ENCODE data around the gene LAMC3.

- TF ChIP-seq CTCF (IDR thresholded peaks at IDR 0.05; ENCODE audit: poor library complexity, severe bottlenecking) (no peak), EZH2 (IDR thresholded peaks at IDR 0.05; ENCODE audit: borderline replicate concordance, insufficient read depth, low read length, poor library complexity, severe bottlenecking) (no peak), POLR2AphosphoS5 (IDR thresholded peaks at IDR 0.05) (no peak), SMC3 (conservative IDR thresholded peaks at IDR 0.05; ENCODE audit: poor library complexity) (no peak), EP300 (conservative IDR thresholded peaks at IDR 0.05; ENCODE audit: poor library complexity, severe bottlenecking) (no peak), REST (IDR thresholded peaks at IDR 0.05; ENCODE audit: borderline replicate concordance) (no peak)
Measured at GRCh38 chr9:131008086-131008485, 888 bp upstream of the LAMC3 start.

All from neural cell (in vitro differentiated cells).